GM18517 (cell line): ENCODE results near the gene FAM107B.

ENCODE experiments used
- ATAC-seq: cut with Tn5 transposase; IDR thresholded peaks from one replicate; pipeline ENCODE4 v1.9.1; 2021; ENCODE audit warnings: mild to moderate bottlenecking, moderate library complexity; ENCODE audit not compliant: unreplicated experiment

FAM107B gene

GRCh38 chr10:14518149-14518548, 256.5 kb downstream of the FAM107B start:
- no peak for ATAC-seq

DNA sequence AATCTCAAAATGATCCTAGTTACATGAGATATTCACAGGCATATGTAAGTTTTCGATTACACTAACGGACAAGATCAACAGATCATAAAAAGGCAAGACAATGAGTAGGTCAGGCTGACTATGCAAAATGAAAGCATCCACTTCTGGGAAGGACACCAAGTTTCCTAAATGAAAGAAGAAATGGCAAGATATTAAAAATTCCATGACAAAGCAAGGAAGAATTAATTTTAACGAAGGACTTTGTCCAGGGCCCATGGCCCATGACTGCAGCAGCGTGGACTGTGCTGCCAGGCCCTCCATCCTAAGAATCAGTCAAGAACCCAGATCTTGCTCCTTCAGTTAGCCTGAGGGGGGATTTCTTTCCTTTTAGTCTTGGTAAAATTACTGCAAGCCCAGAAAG, 261.6 kb downstream of the FAM107B start:
- ATAC-seq = no peak

- no peak for ATAC-seq
Observed at GRCh38 chr10:14510346-14510745, 264.4 kb downstream of the FAM107B start.

DNA sequence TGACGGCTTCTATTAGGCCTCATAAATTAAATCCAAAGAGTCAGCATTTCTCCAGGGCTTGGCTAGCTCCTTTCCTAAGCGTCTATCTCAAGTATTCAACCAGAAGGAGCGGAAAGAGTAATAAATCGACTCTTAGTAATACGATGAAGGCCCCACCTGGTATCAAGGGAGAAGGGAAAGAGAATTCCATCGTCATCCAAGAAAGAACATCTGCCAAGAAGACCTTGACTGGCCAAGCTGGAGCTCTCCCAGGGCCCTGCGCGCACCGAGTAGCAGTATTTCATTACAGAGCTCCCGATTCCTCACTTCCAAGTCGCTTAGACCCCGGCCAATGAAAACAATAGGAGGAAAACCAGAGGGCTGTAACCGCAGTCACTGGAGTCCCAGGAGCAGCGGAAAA, 266.0 kb downstream of the FAM107B start:
- ATAC-seq = no peak

DNA sequence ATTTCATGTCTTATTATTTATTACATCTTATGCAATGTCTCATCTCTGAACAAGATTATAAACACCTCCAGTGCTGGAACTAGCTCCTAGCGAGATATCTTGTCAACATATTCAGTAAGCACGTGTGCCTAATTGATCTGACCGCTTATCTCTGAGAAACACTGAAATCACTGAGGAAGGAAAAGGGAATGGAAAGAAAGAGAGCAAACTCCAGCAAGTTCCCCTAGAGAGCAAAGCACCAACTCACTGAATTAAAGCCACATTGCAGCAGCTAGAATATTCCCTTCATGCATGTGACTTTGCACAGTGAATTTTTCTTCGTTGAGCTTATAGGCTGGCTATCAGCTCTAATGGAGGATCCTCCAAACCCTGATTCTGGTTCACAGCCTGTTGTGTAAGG, 266.9 kb downstream of the FAM107B start:
- no peak for ATAC-seq

DNA sequence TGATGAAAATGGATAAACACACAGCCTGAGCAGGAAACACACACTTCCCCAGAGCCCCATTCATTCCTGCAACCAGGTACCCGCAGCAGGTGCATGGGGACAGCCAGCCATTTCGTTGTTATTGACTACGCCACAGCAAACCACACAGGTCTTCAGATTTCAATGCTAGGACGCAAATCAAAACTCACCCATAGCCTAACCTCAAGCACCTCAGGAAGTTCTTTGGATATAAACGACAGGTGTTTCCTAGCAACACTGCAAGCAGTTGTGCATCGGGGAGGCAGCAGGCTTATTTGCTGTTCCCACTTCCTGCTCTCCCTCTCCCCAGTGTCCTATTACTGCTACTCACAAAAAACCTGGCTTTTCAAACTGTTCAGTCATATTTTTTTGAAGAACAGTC, 267.5 kb downstream of the FAM107B start:
- no peak for ATAC-seq

GRCh38 chr10:14502431-14502830, 272.3 kb downstream of the FAM107B start:
- no peak for ATAC-seq

DNA sequence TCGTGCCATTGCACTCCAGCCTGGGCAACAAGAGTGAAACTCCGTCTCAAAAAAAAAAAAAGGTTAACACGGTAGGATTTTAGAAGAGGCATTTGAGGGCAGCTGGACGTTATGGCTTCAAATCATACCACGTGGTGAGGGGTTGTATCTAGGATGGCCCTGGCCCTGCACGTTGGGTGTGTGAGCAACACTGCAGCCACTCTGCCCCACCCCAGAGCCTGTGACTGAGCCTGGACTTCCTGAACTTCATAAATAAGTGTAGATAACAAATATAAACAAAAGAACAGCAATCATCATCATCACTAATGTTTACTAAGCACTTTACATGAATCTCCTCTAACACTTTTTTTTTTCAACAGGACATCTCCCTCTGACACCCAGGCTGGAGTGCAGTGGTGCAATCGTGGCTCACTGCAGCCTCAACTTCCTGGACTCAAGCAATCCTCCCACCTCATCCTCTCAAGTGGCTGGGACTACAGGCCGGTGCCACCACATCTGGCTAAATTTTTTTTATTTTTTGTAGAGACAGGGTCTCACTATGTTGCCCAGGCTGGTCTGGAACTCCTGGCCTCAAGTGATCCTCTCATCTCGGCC, 274.4 kb downstream of the FAM107B start:
- no peak for ATAC-seq

DNA sequence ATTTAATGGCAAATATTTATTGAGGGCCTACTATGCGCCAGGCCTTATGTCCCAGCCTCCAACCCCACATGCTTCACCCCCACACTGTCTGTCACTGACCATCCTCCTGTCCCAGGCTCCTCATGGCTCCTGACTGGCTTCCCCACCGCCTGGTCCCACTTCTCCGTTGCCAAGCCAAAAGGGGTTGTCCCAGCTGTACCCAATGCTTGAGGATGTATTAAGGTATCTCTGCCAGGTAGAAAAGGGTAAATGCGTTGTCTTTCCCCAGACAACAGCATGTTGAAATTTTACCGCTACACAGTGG, 275.1 kb downstream of the FAM107B start:
- no peak for ATAC-seq

DNA sequence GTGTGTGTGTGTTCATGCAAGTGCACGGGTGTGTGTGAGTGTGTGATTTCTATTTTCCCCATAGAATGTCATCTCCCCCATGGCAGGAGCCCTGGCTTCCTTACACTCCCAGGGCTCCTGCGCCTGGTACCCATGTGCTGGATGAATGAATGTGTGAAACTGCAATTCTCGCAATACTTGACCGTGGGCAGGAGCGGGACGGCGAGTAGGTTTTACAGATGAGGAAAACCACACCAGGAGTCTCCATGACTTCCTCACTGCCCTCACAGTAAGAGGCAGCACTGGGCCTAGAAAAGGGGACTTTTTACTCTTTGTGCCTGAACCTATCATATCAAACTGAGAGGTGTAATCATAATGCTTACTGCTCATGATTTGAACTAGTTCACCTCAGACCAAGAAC, 276.4 kb downstream of the FAM107B start:
- ATAC-seq = no peak

GRCh38 chr10:14491811-14492210, 282.9 kb downstream of the FAM107B start:
- ATAC-seq = no peak

DNA sequence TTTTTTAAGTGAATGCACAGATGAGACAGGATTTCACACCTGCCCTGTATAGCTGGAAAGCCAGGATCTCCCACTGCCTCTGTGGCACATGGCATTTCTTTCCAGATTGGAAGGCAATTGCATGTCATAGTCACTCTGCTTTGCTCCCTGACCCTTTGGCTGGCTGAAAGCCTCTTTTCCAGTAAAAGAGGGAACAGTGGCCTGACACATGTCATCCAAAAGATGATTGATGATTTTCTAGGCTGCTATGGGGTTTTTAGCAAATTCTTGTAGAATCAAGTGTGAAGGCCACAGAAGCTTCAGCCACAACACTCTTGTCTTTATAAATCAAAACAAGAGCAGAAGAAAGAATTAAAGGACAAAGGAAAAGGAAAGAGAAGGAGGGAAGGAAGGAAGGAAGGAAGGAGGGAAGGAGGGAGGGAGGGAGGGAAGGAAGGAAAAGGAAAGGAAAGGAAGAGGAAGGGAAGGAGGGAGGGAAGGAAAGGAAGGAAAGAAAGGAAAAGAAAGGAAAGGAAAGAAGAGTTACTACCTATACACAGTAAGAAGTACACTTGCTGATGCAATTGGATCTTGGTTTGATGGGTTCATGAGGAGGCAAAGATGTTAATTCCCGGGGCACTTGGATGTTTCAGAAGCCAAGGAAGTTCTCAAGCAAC, 285.0 kb downstream of the FAM107B start:
- no peak for ATAC-seq

- no peak for ATAC-seq
Observed at GRCh38 chr10:14487488-14487883, 287.2 kb downstream of the FAM107B start.

DNA sequence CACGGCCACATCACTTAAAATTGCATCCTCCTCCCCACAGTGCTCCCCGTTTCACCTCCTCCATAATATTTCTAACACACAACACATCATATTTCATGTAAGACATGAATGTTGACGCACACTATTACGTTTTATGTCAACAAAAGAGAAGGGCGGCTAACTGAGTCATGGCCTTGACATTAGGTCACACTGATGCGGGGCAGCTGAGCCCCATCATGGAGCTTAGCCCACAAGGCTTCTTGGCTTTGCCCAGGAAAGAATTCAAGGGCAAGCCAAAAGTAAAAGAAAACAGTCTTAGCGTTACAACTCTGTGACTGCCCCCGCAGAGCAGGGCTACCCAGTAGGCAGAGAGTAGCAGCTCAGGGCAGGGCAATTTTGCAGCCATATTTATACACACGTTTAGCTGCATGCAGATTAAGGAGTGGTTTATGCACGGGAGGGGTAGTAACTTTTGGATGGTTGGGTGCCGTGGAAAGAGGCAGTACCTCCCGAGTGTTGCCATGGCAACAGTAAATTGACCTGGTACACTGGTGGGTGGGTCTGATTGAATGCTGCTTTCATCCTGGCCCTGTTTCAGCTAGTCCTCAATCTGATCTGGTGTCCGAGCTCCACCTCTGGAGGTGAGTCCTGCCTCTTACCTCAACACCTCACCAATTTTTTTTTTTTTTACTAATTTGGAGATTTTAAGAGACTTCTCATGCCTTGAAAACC, 287.8 kb downstream of the FAM107B start:
- ATAC-seq = no peak

- no peak for ATAC-seq
Observed at GRCh38 chr10:14485986-14486385, 288.7 kb downstream of the FAM107B start.

DNA sequence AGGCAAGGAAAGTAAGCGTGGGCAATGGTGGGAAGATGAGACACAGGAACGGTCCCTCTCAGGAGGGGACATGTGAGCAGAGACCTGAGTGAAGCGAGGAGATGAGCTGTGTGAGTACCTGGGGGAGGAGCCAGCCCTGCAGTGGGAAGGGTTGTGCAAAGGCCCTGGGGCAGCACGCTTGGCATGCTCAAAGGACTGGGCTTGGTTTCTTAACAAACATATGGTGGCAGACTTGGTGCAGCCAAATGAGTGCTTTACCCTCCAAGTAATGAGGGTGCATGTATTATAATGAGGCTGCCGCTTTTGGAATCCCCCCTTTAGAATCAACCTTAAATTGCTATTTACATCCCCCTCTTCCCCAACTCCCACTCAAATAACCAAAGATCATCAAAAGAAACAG, 291.3 kb downstream of the FAM107B start:
- no peak for ATAC-seq

GRCh38 chr10:14481752-14482151, 292.9 kb downstream of the FAM107B start:
- ATAC-seq = no peak

DNA sequence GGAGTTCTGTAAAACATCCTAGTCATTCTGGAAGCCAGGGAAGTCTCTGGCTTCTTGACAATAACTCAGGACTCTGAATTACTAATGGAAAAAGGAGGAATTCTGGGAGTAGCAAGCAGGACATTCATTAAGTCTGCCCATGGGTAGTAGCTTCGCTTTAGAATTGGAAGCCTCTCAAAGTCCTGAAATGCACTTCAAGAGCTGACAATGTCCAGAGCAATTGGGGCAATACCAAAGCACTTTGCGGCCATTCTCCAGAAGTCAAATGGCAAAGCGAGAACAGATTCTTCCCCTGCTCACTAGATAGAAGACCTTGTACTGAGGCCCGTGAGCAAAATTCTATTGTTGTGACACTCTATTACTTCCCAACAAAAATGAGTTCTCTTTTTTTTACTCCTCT, 293.7 kb downstream of the FAM107B start:
- ATAC-seq = no peak

DNA sequence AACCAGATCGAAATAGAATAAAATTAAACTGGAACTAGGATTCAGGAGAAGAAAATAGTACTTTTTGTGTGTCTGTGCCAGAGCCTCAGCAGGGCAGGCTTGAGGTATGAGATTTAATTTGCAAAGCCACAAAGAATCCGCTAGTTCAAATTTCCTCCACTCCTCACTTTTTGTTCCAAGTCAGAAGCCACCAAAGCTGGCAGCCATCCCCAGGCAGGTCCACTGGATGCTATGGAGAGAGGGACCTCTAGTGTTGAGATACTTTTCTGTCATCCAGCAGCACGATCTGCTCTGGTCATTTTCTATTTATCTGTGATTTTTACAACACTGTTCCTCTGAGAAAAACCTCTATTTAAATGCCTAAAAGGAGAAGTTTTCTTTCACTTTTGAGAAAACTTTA, 296.1 kb downstream of the FAM107B start:
- no peak for ATAC-seq

DNA sequence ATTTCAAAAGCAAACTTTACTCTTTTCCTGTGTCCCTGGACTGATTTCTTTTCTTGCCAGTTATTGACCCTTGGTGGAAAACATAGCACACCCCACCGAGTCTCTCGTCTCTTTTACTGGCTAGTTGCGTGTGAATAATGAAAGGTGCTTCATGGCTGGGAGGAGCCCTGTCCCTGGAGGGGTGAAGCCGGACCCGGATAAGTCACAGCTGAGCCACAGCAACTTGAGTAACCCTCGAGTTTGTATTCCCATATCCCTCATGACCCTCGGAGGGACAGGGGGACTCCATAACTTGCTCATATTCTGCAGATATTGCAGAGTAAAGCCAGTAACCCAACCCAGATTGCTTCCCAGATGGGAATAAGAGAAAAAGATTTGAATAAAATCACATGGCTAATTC, 296.5 kb downstream of the FAM107B start:
- no peak for ATAC-seq

- no peak for ATAC-seq
Observed at GRCh38 chr10:14477408-14477710, 297.3 kb downstream of the FAM107B start.

DNA sequence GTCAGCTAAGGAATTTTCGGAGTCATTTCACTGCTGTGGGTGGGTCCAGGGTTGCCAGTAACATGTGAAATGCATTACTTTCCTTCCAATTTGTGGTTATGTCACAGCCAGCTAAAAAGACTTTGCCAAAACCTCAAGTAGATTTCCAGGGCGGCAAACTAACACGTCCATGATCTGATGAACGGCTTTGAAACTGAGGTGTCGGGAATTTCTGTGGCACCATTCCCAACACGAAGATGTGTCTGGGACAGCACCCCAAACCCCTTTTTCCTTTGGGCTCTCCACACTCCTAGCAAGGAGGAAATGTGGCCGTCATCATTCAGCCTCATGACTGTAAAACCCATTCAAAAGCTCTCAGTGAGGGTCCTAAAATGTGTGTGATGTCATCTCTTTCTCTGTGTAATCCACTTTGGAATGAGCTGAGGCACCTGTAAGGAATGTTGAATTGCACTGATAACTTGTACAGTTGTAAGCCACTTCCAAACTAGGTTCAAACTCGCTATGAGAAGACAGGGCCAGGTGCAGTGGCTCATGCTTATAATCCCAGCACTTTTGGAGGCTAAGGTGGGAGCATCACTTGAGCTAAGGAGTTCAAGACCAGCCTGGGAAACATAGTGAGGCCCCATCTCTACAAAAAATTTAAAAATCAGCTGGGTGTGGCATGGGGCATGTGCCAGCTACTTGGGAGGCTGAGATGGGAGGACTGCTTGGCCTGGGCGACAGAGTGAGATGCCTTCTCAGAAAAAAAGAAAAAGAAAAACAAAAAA, 297.9 kb downstream of the FAM107B start:
- ATAC-seq = no peak
